GM23248 (cell line): ENCODE measurements around the gene CNTN1. TPM values are rescaled to one million over a fixed set of nuclear protein-coding genes. Genes with fewer than 3 reads are reported as not detected.

Experiments
- DNase-seq: peaks from one replicate; pipeline ENCODE4 v3.0.0-alpha.2; 2015
- H2AFZ ChIP-seq: fragments of 200-600 bp; sonication (generic); 2 replicates; pipeline ENCODE4 v1.6.1; 2016; ENCODE audit warnings: antibody characterized with exemption
- H3F3A ChIP-seq: fragments of 200-600 bp; sonication (generic); 2 replicates; pipeline ENCODE4 v1.6.1; 2016; ENCODE audit warnings: mild to moderate bottlenecking, antibody characterized with exemption, mixed run types; ENCODE audit not compliant: insufficient read depth
- H3K27ac ChIP-seq: fragments of 200-600 bp; sonication (generic); 2 replicates; pipeline ENCODE4 v1.5.1; 2016; ENCODE audit warnings: mild to moderate bottlenecking
- H3K27me3 ChIP-seq: fragments of 200-600 bp; sonication (generic); replicated peaks from 2 replicates; pipeline ENCODE4 v1.6.1; 2016; ENCODE audit warnings: mild to moderate bottlenecking; ENCODE audit not compliant: insufficient read depth
- H3K36me3 ChIP-seq: fragments of 200-600 bp; sonication (generic); 2 replicates; pipeline ENCODE4 v1.6.1; 2016; ENCODE audit warnings: low read depth, mild to moderate bottlenecking
- H3K4me1 ChIP-seq: fragments of 200-600 bp; sonication (generic); 2 replicates; pipeline ENCODE4 v1.6.1; 2016; ENCODE audit warnings: mild to moderate bottlenecking; ENCODE audit not compliant: insufficient read depth
- H3K4me2 ChIP-seq: fragments of 200-600 bp; sonication (generic); one replicate; pipeline ENCODE4 v1.6.1; 2016; ENCODE audit warnings: mild to moderate bottlenecking; ENCODE audit not compliant: unreplicated experiment
- H3K4me3 ChIP-seq: fragments of 200-600 bp; sonication (generic); 2 replicates; pipeline ENCODE4 v1.5.1; 2016; ENCODE audit warnings: mild to moderate bottlenecking
- H3K79me2 ChIP-seq: fragments of 200-600 bp; sonication (generic); 2 replicates; pipeline ENCODE4 v1.6.1; 2016; ENCODE audit warnings: mild to moderate bottlenecking; ENCODE audit not compliant: insufficient read depth
- H3K9ac ChIP-seq: fragments of 200-600 bp; sonication (generic); 2 replicates; pipeline ENCODE4 v1.6.1; 2016; ENCODE audit warnings: mild to moderate bottlenecking
- H3K9me2 ChIP-seq: fragments of 200-600 bp; sonication (generic); 2 replicates; pipeline ENCODE4 v1.6.1; 2016; ENCODE audit warnings: mixed run types, mild to moderate bottlenecking, moderate library complexity; ENCODE audit not compliant: insufficient read depth
- H3K9me3 ChIP-seq: fragments of 200-600 bp; sonication (generic); one replicate; pipeline ENCODE4 v1.6.1; 2017; ENCODE audit warnings: low read depth
- H4K20me1 ChIP-seq: fragments of 200-600 bp; sonication (generic); 2 replicates; pipeline ENCODE4 v1.6.0; 2016; ENCODE audit not compliant: insufficient read depth
- EZH2 ChIP-seq: fragments of 200-600 bp; sonication (generic); IDR thresholded peaks from 2 replicates; pipeline ENCODE4 v1.6.1; 2018; ENCODE audit warnings: antibody characterized with exemption, mild to moderate bottlenecking; ENCODE audit not compliant: insufficient read depth, poor library complexity, severe bottlenecking
- EZH2phosphoT487 ChIP-seq: fragments of 200-600 bp; sonication (generic); IDR thresholded peaks from 2 replicates; pipeline ENCODE4 v1.6.1; 2018; ENCODE audit warnings: antibody characterized with exemption, moderate library complexity, mild to moderate bottlenecking, low read depth; ENCODE audit not compliant: insufficient read depth
- WGBS, 2 experiments: methylation state at CpG; one replicate each; pipeline ENCODE4 v1.1.6; 2015 to 2017; ENCODE audit warnings: low lambda C conversion rate in 2 of 2, low coverage in 1 of 2; ENCODE audit errors: missing lambda C conversion rate in 2 of 2; 5-methylcytosine and 5-hydroxymethylcytosine counted together
- in situ Hi-C: fragments of 300-500 bp; cut with MboI; formaldehyde crosslinking; loops from 2 replicates; pipeline ENCODE4 v1.15.0; 2020
- polyA plus RNA-seq: library from polyadenylated mRNA; unstranded; fragments of >200 nt; fragmentation: Nextera tagmentation; extraction: Ambion mirVana; gene quantifications from 2 replicates; pipeline ENCODE4 v1.2.1, GENCODE V29; 2016
- total RNA-seq: library from RNA; depleted of rRNA; stranded (reverse); fragments of >200 nt; shearing (Covaris generic); gene quantifications from 2 replicates; pipeline ENCODE4 v1.2.3, GENCODE V29; 2014

The CNTN1 gene
- total and polyA plus RNA-seq, 2 experiments from 2014 or later: 0.32 to 0.36 TPM

GRCh38 chr12:40794087-40794486 is 101.8 kb downstream of the CNTN1 start:
- no peak overlapping the region for H3K27ac ChIP-seq
- H3K9me3 ChIP-seq: no peaks in the 10 kb centered on the region
- no peak overlapping the region for H3K4me2 ChIP-seq
- H3F3A ChIP-seq: no peaks in the 10 kb centered on the region
- no peaks in the 10 kb centered on the region for H3K4me1 ChIP-seq
- no peaks in the 10 kb centered on the region for H3K9me2 ChIP-seq
- H3K4me3 ChIP-seq: no peak overlapping the region
- TF ChIP-seq EZH2: no peak
- TF ChIP-seq EZH2phosphoT487: no peak
- no peak overlapping the region for H3K9ac ChIP-seq
- no peaks in the 10 kb centered on the region for H3K27me3 ChIP-seq
- H3K79me2 ChIP-seq: no peaks in the 10 kb centered on the region
- H2AFZ ChIP-seq: no peak overlapping the region
- no peaks in the 10 kb centered on the region for H4K20me1 ChIP-seq
- DNase-seq: no peak
- no peaks in the 10 kb centered on the region for H3K36me3 ChIP-seq
- in situ Hi-C loops: no loop called here

DNA sequence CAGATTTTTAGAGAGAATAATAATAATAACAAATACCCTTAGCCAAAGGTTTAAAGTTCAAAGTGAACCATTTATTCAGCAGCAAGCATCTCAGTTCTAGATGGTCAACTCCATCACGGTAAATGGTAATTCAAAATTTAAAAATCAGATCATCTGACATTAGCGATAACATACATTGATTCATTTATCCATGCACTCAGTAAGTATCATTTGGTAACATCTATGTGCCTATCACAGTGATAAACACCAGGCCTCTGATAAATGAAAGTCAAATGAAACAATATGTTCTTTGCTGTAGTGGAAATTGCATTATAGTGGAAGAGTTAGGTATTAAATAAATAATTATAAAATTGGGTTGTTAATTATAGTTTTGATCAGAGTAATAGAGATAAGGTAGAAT is 108.8 kb downstream of the CNTN1 start:
- Histone ChIP-seq H3K36me3 (no peaks in the 10 kb centered on the region), H3K4me3 (no peak overlapping the region), H3K9me3 (no peaks in the 10 kb centered on the region), H3F3A (no peaks in the 10 kb centered on the region), H3K79me2 (no peaks in the 10 kb centered on the region), H3K4me2 (no peak overlapping the region), H2AFZ (no peak overlapping the region), H3K9ac (no peak overlapping the region), H3K9me2 (no peaks in the 10 kb centered on the region), H3K27ac (no peak overlapping the region), H3K27me3 (no peaks in the 10 kb centered on the region), H3K4me1 (no peaks in the 10 kb centered on the region), H4K20me1 (no peaks in the 10 kb centered on the region)
- in situ Hi-C loops: no loop called here
- TF ChIP-seq EZH2 (no peak), EZH2phosphoT487 (no peak)
- WGBS, 2 experiments: 82 to 87% methylated on average over 2 of the region's 2 CpGs
- no peak for DNase-seq

DNA sequence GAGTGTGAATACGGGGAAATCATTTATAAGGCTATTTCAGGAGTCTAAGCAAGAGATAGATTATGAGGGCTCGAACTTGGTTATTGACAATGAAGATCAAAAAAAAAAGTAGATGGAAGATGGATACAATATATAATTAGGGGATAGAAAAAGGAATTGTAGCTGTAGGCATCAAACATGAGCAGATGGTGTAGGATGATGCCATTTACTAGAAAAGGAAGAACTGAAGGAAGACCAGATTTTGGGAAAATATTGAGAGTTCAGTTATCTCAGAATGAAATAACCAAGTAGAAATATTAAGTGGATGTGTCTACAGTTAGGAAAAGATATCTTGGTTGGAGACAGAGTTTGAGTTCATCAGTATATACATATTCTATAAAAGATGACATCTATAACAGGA is 109.6 kb downstream of the CNTN1 start:
- no peaks in the 10 kb centered on the region for H3K79me2 ChIP-seq
- H3K9me2 ChIP-seq: no peaks in the 10 kb centered on the region
- no peaks in the 10 kb centered on the region for H3K36me3 ChIP-seq
- H3K27me3 ChIP-seq: no peaks in the 10 kb centered on the region
- no peak for DNase-seq
- H2AFZ ChIP-seq: no peak overlapping the region
- 52 to 60% methylated on average over 2 of the region's 2 CpGs for WGBS, 2 experiments
- H3K27ac ChIP-seq: no peak overlapping the region
- H4K20me1 ChIP-seq: no peaks in the 10 kb centered on the region
- H3K4me2 ChIP-seq: no peak overlapping the region
- in situ Hi-C loops: no loop called here
- TF ChIP-seq EZH2 (no peak), EZH2phosphoT487 (no peak)
- H3K4me1 ChIP-seq: no peaks in the 10 kb centered on the region
- H3K9ac ChIP-seq: no peak overlapping the region
- H3K9me3 ChIP-seq: no peaks in the 10 kb centered on the region
- no peak overlapping the region for H3K4me3 ChIP-seq
- no peaks in the 10 kb centered on the region for H3F3A ChIP-seq

DNA sequence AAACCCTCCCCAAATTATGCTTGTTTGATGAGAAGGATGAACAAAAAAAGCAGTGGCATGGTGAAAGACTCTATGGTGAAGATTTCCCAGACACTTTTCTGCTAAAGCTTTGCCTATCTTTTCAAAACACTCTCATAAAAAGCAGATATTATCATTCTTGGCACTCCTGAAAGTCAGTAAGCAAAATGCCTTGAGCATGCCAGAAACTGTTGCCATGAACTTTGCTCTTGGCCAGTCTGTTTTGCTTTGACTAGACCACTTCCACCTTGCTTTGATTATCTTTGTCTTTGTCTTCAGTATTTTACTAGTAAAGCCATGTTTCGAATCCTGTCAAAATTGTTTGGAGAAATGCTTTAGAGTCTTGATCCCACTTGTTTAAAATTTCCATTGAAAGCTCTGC is 110.4 kb downstream of the CNTN1 start:
- in situ Hi-C loops: no loop called here

GRCh38 chr12:40819436-40820108 is 127.3 kb downstream of the CNTN1 start:
- no peaks in the 10 kb centered on the region for H4K20me1 ChIP-seq
- TF ChIP-seq EZH2phosphoT487 (no peak), EZH2 (no peak)
- no peaks in the 10 kb centered on the region for H3K4me1 ChIP-seq
- H3K27me3 ChIP-seq: no peaks in the 10 kb centered on the region
- H3K9me3 ChIP-seq: no peaks in the 10 kb centered on the region
- no peaks in the 10 kb centered on the region for H3K9me2 ChIP-seq
- DNase-seq: no peak
- WGBS, 2 experiments: 29 to 32% methylated on average over 12 of the region's 12 CpGs
- H3K36me3 ChIP-seq: no peaks in the 10 kb centered on the region
- no peak overlapping the region for H3K9ac ChIP-seq
- in situ Hi-C loops: no loop called here
- no peak overlapping the region for H3K4me3 ChIP-seq
- H2AFZ ChIP-seq: no peak overlapping the region
- H3K27ac ChIP-seq: no peak overlapping the region
- no peak overlapping the region for H3K4me2 ChIP-seq
- H3F3A ChIP-seq: no peaks in the 10 kb centered on the region
- H3K79me2 ChIP-seq: no peaks in the 10 kb centered on the region

More for the DNA sequence above, 110.4 kb downstream of the CNTN1 start:
- H3K79me2 ChIP-seq: no peaks in the 10 kb centered on the region
- H3K4me3 ChIP-seq: no peak overlapping the region
- H3K36me3 ChIP-seq: no peaks in the 10 kb centered on the region
- H3K9me2 ChIP-seq: no peaks in the 10 kb centered on the region
- no peak overlapping the region for H3K9ac ChIP-seq
- H3F3A ChIP-seq: no peaks in the 10 kb centered on the region
- no peaks in the 10 kb centered on the region for H3K9me3 ChIP-seq
- H4K20me1 ChIP-seq: no peaks in the 10 kb centered on the region
- 0% methylated on average over 1 of the region's 1 CpG for WGBS, 2 experiments
- H3K4me1 ChIP-seq: no peaks in the 10 kb centered on the region
- H3K27ac ChIP-seq: no peak overlapping the region
- no peak for DNase-seq
- H3K27me3 ChIP-seq: no peaks in the 10 kb centered on the region
- no peak for TF ChIP-seq EZH2
- no peak for TF ChIP-seq EZH2phosphoT487
- no peak overlapping the region for H3K4me2 ChIP-seq
- H2AFZ ChIP-seq: no peak overlapping the region
